Epithelial cell of esophagus (primary cell): Measurements from ENCODE around the gene ANTKMT.
A peak's percentile ranks its signal among the peaks of the same experiment; 100 is the strongest.

ENCODE experiments used
- DNase-seq: peaks from one replicate; pipeline ENCODE4 v3.0.0; 2010; ENCODE audit warnings: low read depth
- H3K4me3 ChIP-seq: 2 replicates; pipeline ENCODE4 v1.5.1; 2011; ENCODE audit warnings: mild to moderate bottlenecking, low read length, control low read depth
- CTCF ChIP-seq: IDR thresholded peaks from 2 replicates; pipeline ENCODE4 v1.5.1; 2011; ENCODE audit warnings: low read depth, mild to moderate bottlenecking, low read length, control low read depth, inconsistent platforms; ENCODE audit not compliant: insufficient read depth; ENCODE audit errors: missing control alignments

ANTKMT gene

GRCh38 chr16:714079-714478 lies 6.9 kb upstream of the ANTKMT start:
- no peak for TF ChIP-seq CTCF
- peak; percentile 56 for DNase-seq
- H3K4me3 ChIP-seq, result no peak overlapping the region

GRCh38 chr16:714558-715476 lies 6.1 kb upstream of the ANTKMT start, which contains the start of gene METRN:
Gene METRN (plus strand): TSS chr16:715118. CDS start chr16:715290, 172 bp downstream.
- peak within 1 kb of the TSS; percentile 54 for H3K4me3 ChIP-seq

GRCh38 chr16:715477-716199 lies 5.3 kb upstream of the ANTKMT start:
- no peak for TF ChIP-seq CTCF
- peak overlapping the region; percentile 54 for H3K4me3 ChIP-seq
- no peak for DNase-seq

More at GRCh38 chr16:714558-715476, 6.1 kb upstream of the ANTKMT start, which contains the start of gene METRN:
- peak; percentile 93 for DNase-seq
- TF ChIP-seq CTCF, result no peak

- H3K4me3 ChIP-seq, result peak overlapping the region; percentile 54
- no peak for TF ChIP-seq CTCF
- no peak for DNase-seq
Measured at GRCh38 chr16:716200-716568, 4.8 kb upstream of the ANTKMT start.

- DNase-seq, result no peak
- TF ChIP-seq CTCF, result no peak
- peak overlapping the region; percentile 54 for H3K4me3 ChIP-seq
Measured at GRCh38 chr16:716768-717325, 4.1 kb upstream of the ANTKMT start.

GRCh38 chr16:717450-718245 lies 3.3 kb upstream of the ANTKMT start:
- TF ChIP-seq CTCF, result no peak

More at GRCh38 chr16:717450-718245, 3.3 kb upstream of the ANTKMT start:
- no peak for DNase-seq
- H3K4me3 ChIP-seq, result no peak overlapping the region
